ENCODE results near the gene CR2. TPM values are rescaled to one million over a fixed set of nuclear protein-coding genes. Genes with fewer than 3 reads are reported as not detected.

The CR2 gene
- total and polyA plus RNA-seq, 2 of the 4 experiments (the other 2 are of a cell fraction): not detected

- no peak overlapping the region for H4K5ac ChIP-seq (ENCODE audit: low read depth, low read length)
- no peak overlapping the region for H3K23ac ChIP-seq (ENCODE audit: low read depth, low read length)
- dilution Hi-C loops (cut with HindIII; ENCODE audit: low sequenced_read_pairs, unreplicated experiment): no loop called here
- WGBS, 2 experiments (ENCODE audit: extremely low coverage in 2 of 2, insufficient read length in 1 of 2): 14% methylated on average over 2 of the region's 4 CpGs; no CpG with 5 or more reads in 1 of the 2 experiments
- DNase-seq (no peak), ATAC-seq (ENCODE audit: low read depth) (no peak)
- in situ Hi-C loops (cut with MboI; ENCODE audit: low sequenced_read_pairs): no loop called here
- H3K18ac ChIP-seq (ENCODE audit: low read depth, low read length): no peak overlapping the region
- no peaks in the 10 kb centered on the region for H4K20me1 ChIP-seq (ENCODE audit: insufficient read depth, low read length)
- no peak overlapping the region for H2AK5ac ChIP-seq (ENCODE audit: low read depth, low read length)
- H3K4me3 ChIP-seq (ENCODE audit: insufficient read depth, low read depth, low read length): no peak overlapping the region
- no peaks in the 10 kb centered on the region for H3K4me1 ChIP-seq (ENCODE audit: control insufficient read depth, insufficient read depth, low read length)
- no peak overlapping the region for H3K27ac ChIP-seq (ENCODE audit: insufficient read depth, low read length)
- no peak overlapping the region for H4K91ac ChIP-seq (ENCODE audit: insufficient read depth, low read depth, low read length)
- no peak overlapping the region for H3K56ac ChIP-seq (ENCODE audit: extremely low read depth, insufficient read depth, low read length)
- no peak overlapping the region for H3K9ac ChIP-seq (ENCODE audit: low read depth, low read length)
- H3K9me3 ChIP-seq (ENCODE audit: control insufficient read depth, insufficient read depth, low read length): no peaks in the 10 kb centered on the region
- H2BK5ac ChIP-seq (ENCODE audit: low read depth, low read length, poor library complexity, severe bottlenecking): no peak overlapping the region
- H2BK120ac ChIP-seq (ENCODE audit: low read depth, low read length): no peak overlapping the region
- H3K36me3 ChIP-seq (ENCODE audit: control insufficient read depth, insufficient read depth, low read length): no peaks in the 10 kb centered on the region
- no peak overlapping the region for H2BK15ac ChIP-seq (ENCODE audit: low read depth, low read length)
- no peaks in the 10 kb centered on the region for H3K79me1 ChIP-seq (ENCODE audit: low read depth in 1 of 2, low read length in 2 of 2)
- ChIA-PET POLR2A (ENCODE audit: unreplicated experiment) (no interaction called here), CTCF (no interaction called here)
- H4K8ac ChIP-seq (ENCODE audit: low read depth in 2 of 2, low read length in 2 of 2): no peak overlapping the region
- H3K4me2 ChIP-seq (ENCODE audit: low read depth, low read length): no peak overlapping the region
- no peak overlapping the region for H2BK20ac ChIP-seq (ENCODE audit: low read depth, low read length)
- intact Hi-C loops (cut with micrococcal nuclease): no loop called here
- peaks cover 9% of the 10 kb centered on the region for H3K27me3 ChIP-seq (ENCODE audit: control insufficient read depth, insufficient read depth, low read length)
- H2AK9ac ChIP-seq (replicated peaks; ENCODE audit: low read depth, low read length, poor library complexity): no peak overlapping the region
- no peak overlapping the region for H3K14ac ChIP-seq (replicated peaks; ENCODE audit: low read depth, low read length)
- no peak for TF ChIP-seq POLR2A (IDR thresholded peaks at IDR 0.05; ENCODE audit: low read depth, low read length)
- no peak for TF ChIP-seq FOS (IDR thresholded peaks at IDR 0.05; ENCODE audit: low read depth, low read length)
- no peak for TF ChIP-seq ELK1 (IDR thresholded peaks at IDR 0.05; ENCODE audit: borderline replicate concordance, low read depth, low read length)
- no peaks in the 10 kb centered on the region for H3K9me1 ChIP-seq (ENCODE audit: insufficient read depth, low read length)
- BruUV-seq (replicated peaks): no TSS peak
- no peak overlapping the region for H3K4ac ChIP-seq (ENCODE audit: low read depth, low read length)
- H2AFZ ChIP-seq (replicated peaks; ENCODE audit: low read length, poor library complexity): no peak overlapping the region
Measured at GRCh38 chr1:207414606-207415108, 39.5 kb upstream of the CR2 start.

Data from IMR-90 (cell line).